Natural killer cell (primary cell): ENCODE measurements around the gene EXO5. TPM values are rescaled to one million over a fixed set of nuclear protein-coding genes. Genes with fewer than 3 reads are reported as not detected.

Experiments
- ATAC-seq, 3 donors: fragments of 150-1000 bp in 2 of 3; fragments of 200-7000 bp in 1 of 3; cut with Tn5 transposase; 1 replicate in 1 of 3; 2 replicates in 2 of 3; pipeline ENCODE4 v1.10.0; 2021; ENCODE audit warnings: mild to moderate bottlenecking in 2 of 3, moderate library complexity in 2 of 3
- DNase-seq, 2 donors: peaks; one replicate each; pipeline versions ENCODE4 v3.0.0 to v3.0.0-alpha.2; 2013 to 2021; ENCODE audit warnings: mixed read lengths in 1 of 2
- H3K27ac ChIP-seq: one replicate; pipeline ENCODE4 v1.5.1; 2013; ENCODE audit warnings: mild to moderate bottlenecking, low read length
- H3K27me3 ChIP-seq: one replicate; pipeline ENCODE4 v1.6.1; 2013; ENCODE audit warnings: low read length; ENCODE audit not compliant: control insufficient read depth, insufficient read depth
- H3K36me3 ChIP-seq: one replicate; pipeline ENCODE4 v1.6.1; 2013; ENCODE audit warnings: low read length; ENCODE audit not compliant: control insufficient read depth, insufficient read depth
- H3K4me1 ChIP-seq: one replicate; pipeline ENCODE4 v1.6.1; 2013; ENCODE audit warnings: low read length; ENCODE audit not compliant: control insufficient read depth, insufficient read depth
- H3K4me3 ChIP-seq: one replicate; pipeline ENCODE4 v1.5.1; 2013; ENCODE audit warnings: low read length
- H3K9me3 ChIP-seq: one replicate; pipeline ENCODE4 v1.6.1; 2013; ENCODE audit warnings: low read length; ENCODE audit not compliant: control insufficient read depth, insufficient read depth
- H3K27ac Mint-ChIP-seq, 2 donors: one replicate each; pipeline ENCODE4 v1.8.0; 2022; ENCODE audit warnings: mild to moderate bottlenecking in 2 of 2, mixed read lengths in 2 of 2, moderate library complexity in 1 of 2
- H3K27me3 Mint-ChIP-seq, 2 donors: one replicate each; pipeline ENCODE4 v1.8.0; 2022; ENCODE audit warnings: low read depth in 2 of 2, mixed read lengths in 2 of 2
- H3K36me3 Mint-ChIP-seq: one replicate; pipeline ENCODE4 v1.8.0; 2022; ENCODE audit warnings: mixed read lengths
- H3K4me1 Mint-ChIP-seq, 2 donors: one replicate each; pipeline ENCODE4 v1.8.0; 2022; ENCODE audit warnings: mixed read lengths in 2 of 2
- H3K4me3 Mint-ChIP-seq: one replicate; pipeline ENCODE4 v1.8.0; 2022; ENCODE audit warnings: mild to moderate bottlenecking, moderate library complexity, mixed read lengths
- H3K9me3 Mint-ChIP-seq, 2 donors: one replicate each; pipeline ENCODE4 v1.8.0; 2022; ENCODE audit warnings: mixed read lengths in 2 of 2
- WGBS: methylation state at CpG from one replicate; pipeline ENCODE4 v1.1.7; 2013; ENCODE audit warnings: missing lambda C conversion rate; ENCODE audit not compliant: insufficient coverage; 5-methylcytosine and 5-hydroxymethylcytosine counted together
- intact Hi-C: fragments of 100-400 bp; cut with micrococcal nuclease; formaldehyde crosslinking; loops from one replicate; pipeline ENCODE4 v1.14.2; 2022
- total RNA-seq, 4 donors: library from RNA; stranded (reverse); fragments of 120-200 nt in 1 of 4; gene quantifications; one replicate each; pipeline versions ENCODE4 v1.2.3 to v1.2.4, GENCODE V29; 2013 to 2022
- TF ChIP-seq, protein P1 (sequence below): fragments of 200-600 bp; IDR thresholded peaks from one replicate; pipeline ENCODE4 v1.8.0; 2022; ENCODE audit warnings: antibody characterized with exemption

Gene EXO5
- total RNA-seq, 3 donors from 2014 or later (not counting 1 experiment from before 2014, with no cell fraction given): 9.6 to 17.0 (median 10.1) TPM

DNA sequence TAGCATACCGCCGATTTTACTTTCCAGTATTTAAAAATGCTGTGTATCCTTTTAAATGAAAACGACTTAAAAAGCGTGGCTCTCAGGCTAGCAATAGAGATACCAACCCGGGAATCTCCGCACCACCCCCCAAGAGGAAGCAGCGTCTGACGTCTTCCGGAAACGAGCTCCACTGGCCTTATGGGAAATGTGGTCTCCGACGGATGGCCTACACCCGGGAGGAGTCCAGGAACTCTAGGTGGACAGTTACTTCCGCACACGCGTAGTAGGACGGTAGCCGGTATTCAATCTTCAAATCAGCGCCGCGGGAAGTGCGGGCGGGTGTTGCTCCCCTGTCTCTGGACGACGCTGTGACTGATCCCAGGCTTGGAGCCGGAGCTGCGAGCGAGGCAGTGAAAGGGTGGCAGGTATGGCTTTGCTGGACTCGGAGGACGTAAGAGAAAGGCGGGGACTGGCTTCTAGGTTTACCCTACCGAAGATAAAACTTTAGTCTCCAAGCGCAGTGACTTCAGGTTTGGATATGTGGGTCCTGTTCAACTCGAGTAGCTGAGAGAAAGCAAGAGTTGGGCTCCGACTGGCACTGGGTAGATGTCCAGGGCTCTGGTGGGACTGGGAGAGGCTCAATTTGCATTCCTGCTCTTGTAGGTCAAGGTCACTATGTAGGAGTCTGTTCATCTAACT is 23.0 kb downstream of the EXO5 start, which contains the start of gene ZNF684:
Gene ZNF684 (plus strand): TSS at position 257 of the 681 bp plus-strand sequence. CDS start 1,530 bp downstream, outside the sequence.
- peaks cover 2% of the 10 kb centered on the region for H3K36me3 ChIP-seq
- peak; percentile 96 to 98 (median 96) for ATAC-seq
- DNase-seq: peak; percentile 69 to 95
- H3K4me3 Mint-ChIP-seq: peak within 1 kb of the TSS; percentile 98
- H3K27me3 Mint-ChIP-seq: peaks cover 13 to 34% of the 10 kb centered on the region in 2 donors
- peak within 1 kb of the TSS; percentile 92 to 98 for H3K27ac Mint-ChIP-seq
- H3K4me1 ChIP-seq: peaks cover 8% of the 10 kb centered on the region
- peaks cover 8% of the 10 kb centered on the region for H3K36me3 Mint-ChIP-seq
- H3K9me3 Mint-ChIP-seq: peaks cover 4 to 5% of the 10 kb centered on the region in 2 donors
- intact Hi-C loops: loop anchor here (1.0 to 2.0 kb wide), 2 partner anchors 23 to 54 kb away; partner anchors contain the start of genes EXO5 and ZFP69
- H3K27me3 ChIP-seq: peaks cover 2% of the 10 kb centered on the region
- no peaks in the 10 kb centered on the region for H3K9me3 ChIP-seq
- TF ChIP-seq, protein P1, sequence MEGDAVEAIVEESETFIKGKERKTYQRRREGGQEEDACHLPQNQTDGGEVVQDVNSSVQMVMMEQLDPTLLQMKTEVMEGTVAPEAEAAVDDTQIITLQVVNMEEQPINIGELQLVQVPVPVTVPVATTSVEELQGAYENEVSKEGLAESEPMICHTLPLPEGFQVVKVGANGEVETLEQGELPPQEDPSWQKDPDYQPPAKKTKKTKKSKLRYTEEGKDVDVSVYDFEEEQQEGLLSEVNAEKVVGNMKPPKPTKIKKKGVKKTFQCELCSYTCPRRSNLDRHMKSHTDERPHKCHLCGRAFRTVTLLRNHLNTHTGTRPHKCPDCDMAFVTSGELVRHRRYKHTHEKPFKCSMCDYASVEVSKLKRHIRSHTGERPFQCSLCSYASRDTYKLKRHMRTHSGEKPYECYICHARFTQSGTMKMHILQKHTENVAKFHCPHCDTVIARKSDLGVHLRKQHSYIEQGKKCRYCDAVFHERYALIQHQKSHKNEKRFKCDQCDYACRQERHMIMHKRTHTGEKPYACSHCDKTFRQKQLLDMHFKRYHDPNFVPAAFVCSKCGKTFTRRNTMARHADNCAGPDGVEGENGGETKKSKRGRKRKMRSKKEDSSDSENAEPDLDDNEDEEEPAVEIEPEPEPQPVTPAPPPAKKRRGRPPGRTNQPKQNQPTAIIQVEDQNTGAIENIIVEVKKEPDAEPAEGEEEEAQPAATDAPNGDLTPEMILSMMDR: no peak
- peaks cover 26% of the 10 kb centered on the region in 2 donors for H3K4me1 Mint-ChIP-seq
- H3K4me3 ChIP-seq: peak within 1 kb of the TSS; percentile 70
- peak within 1 kb of the TSS; percentile 76 for H3K27ac ChIP-seq
- WGBS: under 1% methylated on average over 35 of the region's 35 CpGs

GRCh38 chr1:40532062-40532389 is 23.5 kb downstream of the EXO5 start:
- Histone ChIP-seq H3K27me3 (peaks cover 2% of the 10 kb centered on the region), H3K4me3 (peak overlapping the region; percentile 70), H3K36me3 (peaks cover 2% of the 10 kb centered on the region), H3K27ac (peak overlapping the region; percentile 76), H3K4me1 (peaks cover 8% of the 10 kb centered on the region), H3K9me3 (no peaks in the 10 kb centered on the region)
- H3K4me1 Mint-ChIP-seq: peaks cover 26% of the 10 kb centered on the region in 2 donors
- intact Hi-C loops: no loop called here
- H3K27ac Mint-ChIP-seq: peak overlapping the region; percentile 92 to 98
- peak overlapping the region; percentile 98 for H3K4me3 Mint-ChIP-seq
- 24% methylated on average over 3 of the region's 3 CpGs for WGBS
- ATAC-seq (no peak), DNase-seq (no peak)
- peaks cover 4 to 5% of the 10 kb centered on the region in 2 donors for H3K9me3 Mint-ChIP-seq
- H3K27me3 Mint-ChIP-seq: peaks cover 13 to 34% of the 10 kb centered on the region in 2 donors
- H3K36me3 Mint-ChIP-seq: peaks cover 8% of the 10 kb centered on the region
- TF ChIP-seq, protein P1: no peak

- peaks cover 4 to 5% of the 10 kb centered on the region in 2 donors for H3K9me3 Mint-ChIP-seq
- no peak overlapping the region for H3K27ac ChIP-seq
- peak overlapping the region; percentile 98 for H3K4me3 Mint-ChIP-seq
- H3K27ac Mint-ChIP-seq: peak overlapping the region; percentile 18 to 98
- no peak overlapping the region for H3K4me3 ChIP-seq
- H3K27me3 ChIP-seq: peaks cover 2% of the 10 kb centered on the region
- H3K9me3 ChIP-seq: no peaks in the 10 kb centered on the region
- H3K4me1 Mint-ChIP-seq: peaks cover 26% of the 10 kb centered on the region in 2 donors
- H3K36me3 Mint-ChIP-seq: peaks cover 8% of the 10 kb centered on the region
- H3K4me1 ChIP-seq: peaks cover 8% of the 10 kb centered on the region
- peaks cover 8 to 26% of the 10 kb centered on the region in 2 donors for H3K27me3 Mint-ChIP-seq
- TF ChIP-seq, protein P1: peak; percentile 69
- ATAC-seq (no peak), DNase-seq (peak in 1 of 2 donors; percentile 63)
- H3K36me3 ChIP-seq: peaks cover 2% of the 10 kb centered on the region
- intact Hi-C loops: no loop called here
Observed at GRCh38 chr1:40532844-40533424, 24.4 kb downstream of the EXO5 start.
